Measurements from ENCODE around the gene NXPH3.
A peak's percentile ranks its signal among the peaks of the same experiment; 100 is the strongest.

The NXPH3 gene

DNA sequence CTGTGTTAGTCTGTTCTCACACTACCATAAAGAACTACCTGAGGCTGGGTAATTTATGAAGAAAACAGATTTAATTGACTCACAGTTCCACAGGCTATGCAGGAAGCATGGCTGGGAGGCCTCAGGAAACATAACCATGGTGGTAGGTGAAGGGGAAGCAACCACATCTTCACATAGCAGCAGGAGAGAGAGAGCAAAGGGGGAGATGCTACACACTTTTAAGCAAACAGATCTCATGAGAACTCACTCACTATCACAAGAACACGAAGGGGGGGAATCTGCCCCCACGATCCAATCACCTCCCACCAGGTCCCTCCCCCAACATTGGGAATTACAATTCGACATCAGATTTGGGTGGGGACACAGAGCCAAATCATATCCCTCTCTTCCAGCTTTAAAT, 31.8 kb upstream of the NXPH3 start:
- H3K27me3 ChIP-seq (ENCODE audit: control insufficient read depth in 3 of 3, insufficient read depth in 3 of 3, low read depth in 1 of 3, low read length in 3 of 3) = peaks cover 0 to 55% (median 0%) of the 10 kb centered on the region in 3 experiments
- H3K18ac ChIP-seq (ENCODE audit: low read length) = no peak overlapping the region
- peaks cover 0 to 31% of the 10 kb centered on the region in 2 donors for H3K4me1 ChIP-seq (ENCODE audit: control insufficient read depth in 2 of 2, insufficient read depth in 1 of 2, low read depth in 1 of 2, low read length in 2 of 2)
- H2BK12ac ChIP-seq (ENCODE audit: low read length) = peak overlapping the region; percentile 22
- H3K4me3 ChIP-seq (ENCODE audit: low read length in 2 of 2) = no peak overlapping the region
- peak overlapping the region; percentile 98 for H2BK15ac ChIP-seq (ENCODE audit: low read length)
- H2AK5ac ChIP-seq (ENCODE audit: low read depth, low read length) = no peak overlapping the region
- peaks cover 4% of the 10 kb centered on the region for H3K79me1 ChIP-seq (ENCODE audit: low read depth, low read length)
- H3K9ac ChIP-seq (ENCODE audit: low read depth, low read length, poor library complexity) = no peak overlapping the region
- H3K23ac ChIP-seq (ENCODE audit: low read depth, low read length, poor library complexity) = no peak overlapping the region
- H3K9me3 ChIP-seq (replicated peaks in 1 of 2; ENCODE audit: control insufficient read depth in 2 of 2, insufficient read depth in 1 of 2, low read depth in 1 of 2, low read length in 2 of 2) = no peaks in the 10 kb centered on the region
- H3K4me2 ChIP-seq (ENCODE audit: insufficient read depth, low read length, poor library complexity, severe bottlenecking) = no peak overlapping the region
- no peak for DNase-seq (ENCODE audit: low spot score)
- no CpG with 5 or more reads among the region's 3 CpGs for WGBS, 2 donors (ENCODE audit: extremely low coverage in 2 of 2, insufficient read length in 2 of 2, insufficient replicate concordance in 1 of 2)
- no peak overlapping the region for H3K27ac ChIP-seq (replicated peaks; ENCODE audit: low read length)
- peaks cover 0 to 3% of the 10 kb centered on the region in 2 donors for H3K36me3 ChIP-seq (replicated peaks in 1 of 2; ENCODE audit: control insufficient read depth in 2 of 2, insufficient read depth in 2 of 2, low read length in 2 of 2)
- no peak overlapping the region for H3K4ac ChIP-seq (ENCODE audit: low read length)
- no peak overlapping the region for H4K91ac ChIP-seq (ENCODE audit: low read depth, low read length, poor library complexity)
- H2BK5ac ChIP-seq (ENCODE audit: low read length) = no peak overlapping the region
- H4K8ac ChIP-seq (ENCODE audit: low read depth, low read length) = no peak overlapping the region
- no peak overlapping the region for H2BK120ac ChIP-seq (ENCODE audit: low read depth, low read length)
- no peak overlapping the region for H3K14ac ChIP-seq (ENCODE audit: low read length)
- H2AFZ ChIP-seq (ENCODE audit: low read length) = no peak overlapping the region

DNA sequence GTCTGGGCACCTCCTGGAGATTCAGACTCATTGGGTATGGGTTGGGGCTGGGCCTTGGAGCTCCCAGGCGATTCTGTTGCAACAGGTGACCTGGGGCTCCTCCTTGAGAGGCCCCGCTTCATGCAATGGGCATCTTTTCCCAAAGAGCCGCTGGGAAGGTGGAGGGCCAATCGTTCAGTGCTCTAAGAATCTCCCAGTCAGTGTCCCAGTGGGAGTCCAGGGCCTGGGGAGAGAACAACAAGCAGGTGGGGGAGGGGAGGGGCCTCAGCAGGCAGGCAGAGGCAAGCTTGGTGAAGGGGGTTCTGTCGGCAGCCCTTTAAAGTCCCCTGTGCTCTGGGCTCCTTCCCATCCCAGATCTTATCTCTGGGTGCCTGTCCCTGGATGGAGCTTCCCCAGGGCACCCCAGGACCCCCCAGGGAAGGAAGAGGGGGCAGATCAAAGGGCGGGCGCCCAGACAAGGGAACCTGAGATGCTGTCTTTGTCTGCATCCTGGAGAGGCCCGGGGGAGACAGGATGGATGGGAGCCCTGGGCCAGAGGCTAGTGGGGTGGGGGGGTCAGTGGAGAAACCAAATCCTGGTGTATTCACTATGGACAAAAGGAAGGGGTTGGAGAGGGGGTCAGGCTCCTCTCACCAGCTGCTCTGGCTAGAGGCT, 30.5 kb upstream of the NXPH3 start:
- peaks cover 0 to 3% of the 10 kb centered on the region in 2 donors for H3K36me3 ChIP-seq (replicated peaks in 1 of 2; ENCODE audit: control insufficient read depth in 2 of 2, insufficient read depth in 2 of 2, low read length in 2 of 2)
- peak overlapping the region; percentile 99 for H2AK5ac ChIP-seq (ENCODE audit: low read depth, low read length)
- peak overlapping the region; percentile 38 for H3K18ac ChIP-seq (ENCODE audit: low read length)
- peak overlapping the region; percentile 99 for H2BK120ac ChIP-seq (ENCODE audit: low read depth, low read length)
- no peak overlapping the region for H3K4me3 ChIP-seq (ENCODE audit: low read length in 2 of 2)
- peaks cover 4% of the 10 kb centered on the region for H3K79me1 ChIP-seq (ENCODE audit: low read depth, low read length)
- no peaks in the 10 kb centered on the region for H3K9me3 ChIP-seq (replicated peaks in 1 of 2; ENCODE audit: control insufficient read depth in 2 of 2, insufficient read depth in 1 of 2, low read depth in 1 of 2, low read length in 2 of 2)
- H3K23ac ChIP-seq (ENCODE audit: low read depth, low read length, poor library complexity) = no peak overlapping the region
- H2AFZ ChIP-seq (ENCODE audit: low read length) = no peak overlapping the region
- peak overlapping the region; percentile 63 for H2BK12ac ChIP-seq (ENCODE audit: low read length)
- H4K91ac ChIP-seq (ENCODE audit: low read depth, low read length, poor library complexity) = no peak overlapping the region
- DNase-seq (ENCODE audit: low spot score) = no peak
- H2BK5ac ChIP-seq (ENCODE audit: low read length) = peak overlapping the region; percentile 62
- no peak overlapping the region for H3K27ac ChIP-seq (replicated peaks; ENCODE audit: low read length)
- no peak overlapping the region for H3K9ac ChIP-seq (ENCODE audit: low read depth, low read length, poor library complexity)
- peak overlapping the region; percentile 25 for H3K14ac ChIP-seq (ENCODE audit: low read length)
- no peak overlapping the region for H4K8ac ChIP-seq (ENCODE audit: low read depth, low read length)
- H3K4me2 ChIP-seq (ENCODE audit: insufficient read depth, low read length, poor library complexity, severe bottlenecking) = peak overlapping the region; percentile 4
- H3K4me1 ChIP-seq (ENCODE audit: control insufficient read depth in 2 of 2, insufficient read depth in 1 of 2, low read depth in 1 of 2, low read length in 2 of 2) = peaks cover 0 to 31% of the 10 kb centered on the region in 2 donors
- peak overlapping the region; percentile 41 for H3K4ac ChIP-seq (ENCODE audit: low read length)
- peaks cover 0 to 64% (median 0%) of the 10 kb centered on the region in 3 experiments for H3K27me3 ChIP-seq (ENCODE audit: control insufficient read depth in 3 of 3, insufficient read depth in 3 of 3, low read depth in 1 of 3, low read length in 3 of 3)
- H2BK15ac ChIP-seq (ENCODE audit: low read length) = peak overlapping the region; percentile 98
- WGBS, 2 donors (ENCODE audit: extremely low coverage in 2 of 2, insufficient read length in 2 of 2, insufficient replicate concordance in 1 of 2) = no CpG with 5 or more reads among the region's 8 CpGs

- Histone ChIP-seq H3K4me3 (ENCODE audit: low read length in 2 of 2) (no peak overlapping the region), H3K4ac (ENCODE audit: low read length) (no peak overlapping the region), H3K9me3 (replicated peaks in 1 of 2; ENCODE audit: control insufficient read depth in 2 of 2, insufficient read depth in 1 of 2, low read depth in 1 of 2, low read length in 2 of 2) (no peaks in the 10 kb centered on the region), H3K27me3 (ENCODE audit: control insufficient read depth in 3 of 3, insufficient read depth in 3 of 3, low read depth in 1 of 3, low read length in 3 of 3) (peaks cover 0 to 68% (median 0%) of the 10 kb centered on the region in 3 experiments), H2BK12ac (ENCODE audit: low read length) (peak overlapping the region; percentile 88), H3K79me1 (ENCODE audit: low read depth, low read length) (peaks cover 4% of the 10 kb centered on the region), H3K4me2 (ENCODE audit: insufficient read depth, low read length, poor library complexity, severe bottlenecking) (peak overlapping the region; percentile 3), H3K4me1 (ENCODE audit: control insufficient read depth in 2 of 2, insufficient read depth in 1 of 2, low read depth in 1 of 2, low read length in 2 of 2) (peaks cover 0 to 31% of the 10 kb centered on the region in 2 donors), H3K14ac (ENCODE audit: low read length) (no peak overlapping the region), H3K27ac (replicated peaks; ENCODE audit: low read length) (no peak overlapping the region), H3K23ac (ENCODE audit: low read depth, low read length, poor library complexity) (peak overlapping the region; percentile 38), H3K9ac (ENCODE audit: low read depth, low read length, poor library complexity) (peak overlapping the region; percentile 39), H2BK120ac (ENCODE audit: low read depth, low read length) (no peak overlapping the region), H2AFZ (ENCODE audit: low read length) (no peak overlapping the region), H4K8ac (ENCODE audit: low read depth, low read length) (peak overlapping the region; percentile 31), H2BK15ac (ENCODE audit: low read length) (peak overlapping the region; percentile 98), H2BK5ac (ENCODE audit: low read length) (peak overlapping the region; percentile 7), H3K18ac (ENCODE audit: low read length) (peak overlapping the region; percentile 88), H3K36me3 (replicated peaks in 1 of 2; ENCODE audit: control insufficient read depth in 2 of 2, insufficient read depth in 2 of 2, low read length in 2 of 2) (peaks cover 0 to 3% of the 10 kb centered on the region in 2 donors), H2AK5ac (ENCODE audit: low read depth, low read length) (peak overlapping the region; percentile 99), H4K91ac (ENCODE audit: low read depth, low read length, poor library complexity) (peak overlapping the region; percentile 48)
- no peak for DNase-seq (ENCODE audit: low spot score)
- no CpG with 5 or more reads among the region's 15 CpGs for WGBS, 2 donors (ENCODE audit: extremely low coverage in 2 of 2, insufficient read length in 2 of 2, insufficient replicate concordance in 1 of 2)
These were observed 29.7 kb upstream of the NXPH3 start for GRCh38 chr17:49545806-49546545.

All from neuronal stem cell (in vitro differentiated cells).